Measurements from ENCODE around the gene BPHL.

DNA sequence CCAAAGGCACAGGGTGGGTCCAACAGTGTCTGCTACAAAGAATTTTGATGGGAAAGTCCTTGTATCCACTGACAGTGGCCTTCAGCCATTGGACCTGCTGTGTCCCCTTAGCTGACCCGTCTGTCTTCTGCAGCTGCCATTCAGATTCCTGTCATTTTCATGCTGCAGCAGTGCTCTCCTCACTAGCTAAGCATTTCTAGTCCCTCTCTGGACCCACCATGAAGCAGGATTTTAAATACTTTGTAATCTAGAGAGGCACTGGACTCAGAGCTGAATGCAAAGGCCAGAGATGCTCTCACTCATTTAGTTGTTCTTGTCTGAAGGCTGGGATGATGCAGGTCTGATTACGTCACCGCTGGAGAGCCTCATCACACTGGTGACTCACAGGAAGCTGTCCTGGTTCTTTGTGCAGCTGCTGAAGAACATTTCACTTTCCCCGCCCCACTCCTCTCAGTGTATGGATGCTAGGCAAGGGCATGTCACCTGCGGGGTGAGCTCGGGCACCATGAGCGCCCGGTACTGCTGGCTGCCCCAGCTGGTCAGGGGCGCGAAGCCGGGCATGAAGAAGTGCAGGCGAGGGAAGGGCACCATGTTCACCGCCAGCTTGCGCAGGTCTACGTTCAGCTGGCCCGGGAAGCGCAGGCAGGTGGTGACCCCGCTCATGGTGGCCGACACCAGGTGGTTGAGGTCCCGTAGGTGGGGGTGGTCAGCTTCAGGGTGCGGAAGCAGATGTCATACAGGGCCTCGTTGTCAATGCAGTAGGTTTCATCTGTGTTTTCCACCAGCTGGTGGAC lies 58.2 kb downstream of the BPHL start:
- TF ChIP-seq CTCF (conservative IDR thresholded peaks at IDR 0.05; ENCODE audit: low read length) (no peak), EZH2phosphoT487 (IDR thresholded peaks at IDR 0.05; ENCODE audit: borderline replicate concordance, low read depth, low read length) (no peak)
